Activated CD8-positive, alpha-beta T cell treated with anti-CD3 and anti-CD28 coated beads for 36 hours (primary cell): ENCODE results near the gene MAGI3. TPM values are rescaled to one million over a fixed set of nuclear protein-coding genes. Genes with fewer than 3 reads are reported as not detected.
A peak's percentile ranks its signal among the peaks of the same experiment; 100 is the strongest.

Source experiments
- ATAC-seq: fragments of 200-7000 bp; cut with Tn5 transposase; one replicate; pipeline ENCODE4 v1.10.0; 2021; ENCODE audit warnings: mild to moderate bottlenecking, moderate library complexity
- CTCF ChIA-PET: fragments of 350-600 bp; sonication (Branson Sonifier 250); formaldehyde crosslinking; loops from one replicate; lab custom pipeline; 2021; ENCODE audit warnings: antibody characterized with exemption; lab: Charles Lee
- POLR2A ChIA-PET: fragments of 350-600 bp; sonication (Branson Sonifier 250); formaldehyde crosslinking; loops from one replicate; lab custom pipeline; 2021; ENCODE audit warnings: antibody characterized with exemption; lab: Charles Lee
- DNase-seq: peaks from one replicate; pipeline ENCODE4 v3.0.0-alpha.2; 2020
- H3K27ac Mint-ChIP-seq: one replicate; pipeline ENCODE4 v1.8.0; 2021; ENCODE audit warnings: mild to moderate bottlenecking, mixed read lengths
- H3K27me3 Mint-ChIP-seq: one replicate; pipeline ENCODE4 v1.8.0; 2021; ENCODE audit warnings: mixed read lengths
- H3K36me3 Mint-ChIP-seq: one replicate; pipeline ENCODE4 v1.8.0; 2021; ENCODE audit warnings: low read depth, mixed read lengths
- H3K4me1 Mint-ChIP-seq: one replicate; pipeline ENCODE4 v1.8.0; 2021; ENCODE audit warnings: low read depth, mixed read lengths
- H3K4me3 Mint-ChIP-seq: one replicate; pipeline ENCODE4 v1.8.0; 2021; ENCODE audit warnings: mild to moderate bottlenecking, moderate library complexity, mixed read lengths
- H3K9me3 Mint-ChIP-seq: one replicate; pipeline ENCODE4 v1.8.0; 2021; ENCODE audit warnings: mixed read lengths
- intact Hi-C: fragments of 100-400 bp; cut with micrococcal nuclease; formaldehyde crosslinking; loops from one replicate; pipeline ENCODE4 v1.10.0; 2022
- total RNA-seq, 2 experiments: library from RNA; stranded (reverse); gene quantifications; one replicate each; pipeline ENCODE4 v1.2.3, GENCODE V29; 2021
- TF ChIP-seq, protein P1 (sequence below): fragments of 200-600 bp; IDR thresholded peaks from one replicate; pipeline ENCODE4 v1.8.0; 2022; ENCODE audit warnings: antibody characterized with exemption, mild to moderate bottlenecking

The MAGI3 gene
- total RNA-seq, 2 experiments from 2014 or later = 2.5 to 3.1 TPM

- H3K27me3 Mint-ChIP-seq = peaks cover 19% of the 10 kb centered on the region
- ChIA-PET CTCF (interaction anchor here (0.9 to 1.7 kb wide), 2 partner anchors 16 to 315 kb away, joined by 4 to 5 read pairs; partner anchors contain the start of gene LRIG2), POLR2A (interaction anchor here (1.1 kb wide), 1 partner anchor 80 kb away, joined by 3 read pairs; no protein-coding TSS in a partner anchor)
- H3K36me3 Mint-ChIP-seq = no peaks in the 10 kb centered on the region
- TF ChIP-seq, protein P1, sequence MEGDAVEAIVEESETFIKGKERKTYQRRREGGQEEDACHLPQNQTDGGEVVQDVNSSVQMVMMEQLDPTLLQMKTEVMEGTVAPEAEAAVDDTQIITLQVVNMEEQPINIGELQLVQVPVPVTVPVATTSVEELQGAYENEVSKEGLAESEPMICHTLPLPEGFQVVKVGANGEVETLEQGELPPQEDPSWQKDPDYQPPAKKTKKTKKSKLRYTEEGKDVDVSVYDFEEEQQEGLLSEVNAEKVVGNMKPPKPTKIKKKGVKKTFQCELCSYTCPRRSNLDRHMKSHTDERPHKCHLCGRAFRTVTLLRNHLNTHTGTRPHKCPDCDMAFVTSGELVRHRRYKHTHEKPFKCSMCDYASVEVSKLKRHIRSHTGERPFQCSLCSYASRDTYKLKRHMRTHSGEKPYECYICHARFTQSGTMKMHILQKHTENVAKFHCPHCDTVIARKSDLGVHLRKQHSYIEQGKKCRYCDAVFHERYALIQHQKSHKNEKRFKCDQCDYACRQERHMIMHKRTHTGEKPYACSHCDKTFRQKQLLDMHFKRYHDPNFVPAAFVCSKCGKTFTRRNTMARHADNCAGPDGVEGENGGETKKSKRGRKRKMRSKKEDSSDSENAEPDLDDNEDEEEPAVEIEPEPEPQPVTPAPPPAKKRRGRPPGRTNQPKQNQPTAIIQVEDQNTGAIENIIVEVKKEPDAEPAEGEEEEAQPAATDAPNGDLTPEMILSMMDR = no peak
- no peak overlapping the region for H3K27ac Mint-ChIP-seq
- no peak for DNase-seq
- peaks cover 8% of the 10 kb centered on the region for H3K9me3 Mint-ChIP-seq
- H3K4me1 Mint-ChIP-seq = peaks cover 23% of the 10 kb centered on the region
- H3K4me3 Mint-ChIP-seq = no peak overlapping the region
- intact Hi-C loops = no loop called here
- ATAC-seq = no peak
Measured at GRCh38 chr1:113388017-113388620, 2.2 kb upstream of the MAGI3 start.

DNA sequence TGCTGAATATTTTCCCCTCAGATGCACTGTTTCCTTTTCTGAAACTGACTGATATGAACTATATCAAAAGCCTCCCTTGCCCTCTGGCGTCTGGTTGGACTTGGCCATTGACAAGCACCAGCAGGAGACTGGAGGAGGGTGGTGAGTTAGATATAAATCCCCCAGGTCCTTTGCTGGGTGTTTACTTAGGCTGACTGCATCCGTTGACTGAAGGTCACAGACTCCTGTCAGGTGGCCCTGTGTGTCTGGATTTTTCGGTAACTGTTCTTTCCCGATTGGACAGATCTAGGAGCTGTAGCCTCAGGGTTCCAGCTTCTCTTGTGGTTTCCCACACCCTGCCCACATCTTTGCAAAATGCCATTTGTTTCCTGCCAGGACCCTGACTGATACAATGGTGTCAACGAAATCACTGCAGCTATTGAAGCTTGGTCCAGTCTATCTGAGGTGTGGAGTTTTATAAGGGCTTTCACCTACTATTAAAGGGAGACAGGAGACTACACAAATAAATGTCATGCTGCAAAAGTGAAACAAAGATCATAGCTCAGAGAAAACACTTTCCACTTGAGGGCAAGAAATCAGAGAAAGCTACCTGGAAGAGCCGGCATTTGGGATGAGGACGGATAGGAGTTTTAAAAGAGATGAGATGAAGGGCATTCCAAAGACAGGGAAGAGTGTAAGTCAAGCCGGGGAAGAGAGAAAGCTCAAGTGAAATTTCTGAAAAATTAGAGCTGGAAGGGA lies 1.5 kb upstream of the MAGI3 start:
- POLR2A ChIA-PET = interaction anchor here (1.1 kb wide), 1 partner anchor 80 kb away, joined by 3 read pairs; no protein-coding TSS in a partner anchor
- DNase-seq = peak; percentile 19
- CTCF ChIA-PET = interaction anchor here (1.5 to 1.7 kb wide), 2 partner anchors 15 to 316 kb away, joined by 4 to 5 read pairs; partner anchors contain the start of gene LRIG2
- TF ChIP-seq, protein P1 = no peak
- intact Hi-C loops = no loop called here
- Mint-ChIP-seq H3K4me1 (peaks cover 23% of the 10 kb centered on the region), H3K36me3 (no peaks in the 10 kb centered on the region), H3K4me3 (peak overlapping the region; percentile 85), H3K27me3 (peaks cover 21% of the 10 kb centered on the region), H3K9me3 (peaks cover 8% of the 10 kb centered on the region), H3K27ac (no peak overlapping the region)
- no peak for ATAC-seq

DNA sequence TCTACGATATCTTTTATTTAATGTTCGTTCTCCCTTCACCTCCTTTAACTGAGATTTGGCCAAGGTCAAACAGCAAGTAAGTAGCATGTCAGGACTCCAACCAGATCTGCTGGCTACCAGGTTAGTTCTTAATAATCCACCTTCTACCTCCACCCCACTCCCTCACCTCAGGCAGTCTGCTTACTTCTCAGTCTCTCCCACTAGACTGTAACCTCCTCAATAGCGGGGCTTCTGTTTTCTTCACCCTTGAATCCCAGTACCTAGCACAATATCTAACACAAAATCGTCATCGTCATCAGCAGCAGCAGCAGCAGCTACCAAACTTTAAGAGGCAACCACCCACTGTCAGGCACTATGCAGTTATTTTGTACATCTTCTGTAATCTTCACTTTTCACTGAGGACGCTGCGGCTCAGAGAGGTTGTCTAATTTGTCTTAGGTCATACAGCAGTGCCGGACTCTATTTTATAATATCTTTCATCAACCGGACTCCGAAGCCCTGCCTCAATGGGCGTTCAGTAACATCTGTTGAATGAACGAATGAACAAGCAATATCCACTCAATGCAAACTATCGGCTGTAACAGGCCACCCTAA lies 859 bp upstream of the MAGI3 start:
- Mint-ChIP-seq H3K4me3 (peak overlapping the region; percentile 85), H3K27ac (peak overlapping the region; percentile 75), H3K27me3 (peaks cover 24% of the 10 kb centered on the region), H3K36me3 (no peaks in the 10 kb centered on the region), H3K4me1 (peaks cover 23% of the 10 kb centered on the region), H3K9me3 (peaks cover 8% of the 10 kb centered on the region)
- CTCF ChIA-PET = interaction anchor here (1.5 to 1.7 kb wide), 2 partner anchors 14 to 317 kb away, joined by 4 to 5 read pairs; partner anchors contain the start of gene LRIG2
- DNase-seq (no peak), ATAC-seq (no peak)
- TF ChIP-seq, protein P1 = no peak
- intact Hi-C loops = no loop called here
- POLR2A ChIA-PET = interaction anchor here (0.6 to 0.7 kb wide), 2 partner anchors 67 to 415 kb away, joined by 3 to 4 read pairs; no protein-coding TSS in a partner anchor

DNA sequence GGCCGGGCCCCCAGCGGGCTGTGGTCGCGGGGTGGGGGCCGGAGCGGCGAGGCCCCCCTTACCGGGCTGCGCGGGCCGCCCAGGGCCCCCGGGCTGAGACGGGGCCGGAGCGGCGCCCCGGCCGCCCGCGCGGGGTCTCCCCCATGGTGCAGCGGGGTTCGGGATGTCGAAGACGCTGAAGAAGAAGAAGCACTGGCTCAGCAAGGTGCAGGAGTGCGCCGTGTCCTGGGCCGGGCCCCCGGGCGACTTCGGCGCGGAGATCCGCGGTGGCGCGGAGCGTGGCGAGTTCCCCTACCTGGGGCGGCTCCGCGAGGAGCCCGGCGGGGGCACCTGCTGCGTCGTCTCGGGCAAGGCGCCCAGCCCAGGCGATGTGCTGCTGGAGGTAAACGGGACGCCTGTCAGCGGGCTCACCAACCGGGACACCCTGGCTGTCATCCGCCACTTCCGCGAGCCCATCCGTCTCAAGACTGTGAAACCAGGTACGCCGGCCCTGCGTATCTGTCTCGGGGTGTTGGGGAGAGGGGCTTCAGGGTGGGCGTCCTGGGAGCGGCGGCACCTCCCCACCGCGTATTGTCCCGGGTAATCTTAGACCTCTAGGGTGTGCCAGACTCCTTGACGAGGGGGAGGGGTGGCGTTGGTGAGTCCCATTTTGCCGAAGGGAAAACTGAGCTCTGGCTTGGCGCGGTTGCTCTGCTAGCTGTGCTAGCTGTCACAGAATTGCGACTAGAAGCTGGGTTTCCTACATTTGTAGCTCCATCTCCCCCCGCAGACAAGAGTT lies 745 bp downstream of the MAGI3 start:
- CTCF ChIA-PET = no interaction called here
- Mint-ChIP-seq H3K27ac (no peak overlapping the region), H3K27me3 (peaks cover 30% of the 10 kb centered on the region), H3K9me3 (peaks cover 8% of the 10 kb centered on the region), H3K4me1 (peaks cover 23% of the 10 kb centered on the region), H3K4me3 (peak overlapping the region; percentile 85), H3K36me3 (no peaks in the 10 kb centered on the region)
- TF ChIP-seq, protein P1 = no peak
- DNase-seq (peak; percentile 59), ATAC-seq (peak; percentile 1)
- POLR2A ChIA-PET = interaction anchor here (0.6 to 1.0 kb wide), 4 partner anchors 9 to 200 kb away, joined by 3 read pairs; no protein-coding TSS in a partner anchor
- intact Hi-C loops = no loop called here
